Measurements from ENCODE around the gene ATP2A1. TPM values are rescaled to one million over a fixed set of nuclear protein-coding genes. Genes with fewer than 3 reads are reported as not detected.
A peak's percentile ranks its signal among the peaks of the same experiment; 100 is the strongest.
"Not testable (repeated sequence)": the region's sequence is repeated elsewhere in the genome, so short reads cannot be mapped to it uniquely, and the experiment has no call there.

Gene ATP2A1
- total RNA-seq, 1 experiment from 2014 or later: 0.14 TPM

- DNase-seq (ENCODE audit: low spot score): peak; percentile 62
These were observed 32.1 kb downstream of the ATP2A1 start for GRCh38 chr16:28910086-28911031.

- DNase-seq (ENCODE audit: low spot score): no peak
These were observed 34.3 kb downstream of the ATP2A1 start for GRCh38 chr16:28912558-28912957.

DNA sequence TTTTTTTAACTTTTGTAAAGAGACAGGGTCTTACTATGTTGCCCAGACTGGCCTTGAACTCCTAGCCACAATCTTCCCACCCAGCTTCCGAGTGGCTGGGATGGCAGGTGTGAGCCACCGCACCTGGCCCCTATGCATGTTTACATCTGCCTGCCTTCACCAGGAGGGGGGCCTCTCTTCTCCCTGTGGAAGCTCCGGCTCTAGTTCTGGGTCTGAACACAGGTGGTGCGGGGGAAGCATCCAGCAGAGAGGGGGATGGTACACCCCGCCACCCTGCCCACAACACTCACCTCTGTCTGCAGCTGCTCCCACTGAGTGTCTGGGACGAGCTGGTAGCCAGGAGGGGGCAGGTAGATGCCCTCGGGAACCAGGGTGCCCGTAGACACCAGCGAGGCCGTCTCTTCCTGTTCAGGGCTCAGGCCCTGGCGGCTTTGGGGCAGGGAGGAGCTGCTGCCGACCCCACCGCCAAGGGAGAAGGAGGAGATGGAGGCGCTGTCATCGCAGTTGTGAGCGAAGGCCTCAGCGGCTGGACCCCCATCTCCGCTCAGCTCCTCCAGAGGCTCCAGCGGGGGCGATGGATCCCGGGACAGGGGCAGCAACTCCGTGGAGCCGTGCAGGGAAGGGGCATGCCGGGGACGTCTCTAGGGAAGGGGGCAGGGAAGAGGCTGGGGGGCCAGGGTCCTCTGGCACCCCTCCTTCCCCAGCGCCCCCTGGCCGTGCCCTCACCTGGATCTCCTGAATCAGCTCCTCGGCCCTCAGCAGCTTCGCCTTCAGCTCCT, 35.8 kb downstream of the ATP2A1 start:
- no peak for DNase-seq (ENCODE audit: low spot score)

GRCh38 chr16:28915181-28915580, 36.9 kb downstream of the ATP2A1 start:
- DNase-seq (ENCODE audit: low spot score): peak; percentile 73

- DNase-seq (ENCODE audit: low spot score): no peak
These were observed 38.8 kb downstream of the ATP2A1 start for GRCh38 chr16:28917095-28917494.

DNA sequence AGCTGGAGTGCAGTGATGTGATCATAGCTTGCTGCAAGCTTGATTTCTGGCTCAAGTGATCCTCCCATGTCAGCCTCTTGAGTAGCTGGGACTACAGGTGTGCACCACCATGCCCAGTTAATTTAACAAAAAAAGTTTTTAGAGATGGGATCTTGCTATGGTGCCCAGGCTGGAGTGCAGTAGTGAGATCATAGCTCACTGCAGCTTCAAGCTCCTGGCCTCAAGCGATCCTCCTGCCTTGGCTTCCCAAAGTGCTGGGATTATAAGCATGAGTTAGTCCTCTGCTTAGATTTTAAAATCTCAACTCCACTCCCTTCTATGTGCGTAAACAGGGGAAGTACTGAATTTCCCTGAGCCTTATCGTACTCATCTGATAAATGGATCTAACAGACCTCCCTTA, 40.4 kb downstream of the ATP2A1 start:
- DNase-seq (ENCODE audit: low spot score): no peak

DNA sequence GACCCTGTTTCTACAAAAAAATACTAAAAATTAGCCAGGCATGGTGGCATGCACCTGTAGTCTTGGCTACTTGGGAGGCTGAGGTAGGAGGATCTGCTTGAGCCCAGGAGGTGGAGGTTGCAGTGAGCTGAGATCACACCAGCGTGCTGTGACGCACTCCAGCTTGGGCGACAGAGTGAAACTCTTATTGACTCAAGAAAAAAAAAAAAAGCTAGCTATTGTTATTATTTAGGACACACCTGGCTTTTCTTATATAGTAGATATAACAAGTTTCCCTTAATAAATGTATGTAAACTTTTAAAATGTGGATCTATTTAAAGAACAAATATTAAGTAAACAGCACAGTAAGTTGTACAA, 44.9 kb downstream of the ATP2A1 start:
- no peak for DNase-seq (ENCODE audit: low spot score)

DNA sequence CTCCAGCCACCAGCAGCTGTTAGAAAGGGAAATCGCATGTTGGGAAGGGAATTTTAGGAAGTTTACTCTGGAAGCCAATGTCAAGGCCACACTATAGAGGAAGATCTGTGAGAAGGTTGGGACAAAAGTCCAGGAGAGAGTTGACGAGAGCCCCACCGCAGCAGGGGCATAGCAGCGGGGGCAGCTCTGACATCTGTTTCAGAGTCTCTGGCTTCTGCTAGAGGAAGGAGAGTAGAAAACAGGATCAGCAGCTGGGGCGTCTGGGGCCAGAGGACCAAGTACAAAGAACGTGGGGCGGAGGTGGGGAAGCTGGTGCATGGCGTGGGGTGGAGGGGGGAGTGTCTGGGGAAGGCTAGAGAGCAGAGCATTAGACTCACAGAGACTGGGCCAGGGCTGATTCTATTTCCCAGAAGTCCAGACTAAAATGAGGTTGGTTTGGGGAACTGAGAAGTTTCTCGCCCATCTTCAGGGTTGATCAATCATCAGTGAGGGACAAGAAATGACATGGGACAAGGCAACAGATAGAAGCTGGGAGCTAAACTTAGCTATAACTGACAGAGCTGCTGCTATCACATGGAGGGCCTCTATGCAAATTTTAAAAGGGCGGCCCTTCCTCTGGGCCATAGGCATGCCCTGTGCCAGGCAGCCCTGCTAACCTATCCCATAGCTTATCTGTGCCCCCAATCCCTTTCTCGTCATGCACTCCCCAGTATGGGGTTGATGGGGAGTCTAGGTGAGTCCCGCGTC, 45.5 kb downstream of the ATP2A1 start:
- no peak for DNase-seq (ENCODE audit: low spot score)

GRCh38 chr16:28924399-28924761, 46.1 kb downstream of the ATP2A1 start:
- DNase-seq (ENCODE audit: low spot score): no peak

- peak; percentile 81 for DNase-seq (ENCODE audit: low spot score)
These were observed 46.6 kb downstream of the ATP2A1 start, which contains the start of gene RABEP2 for GRCh38 chr16:28924762-28925385. TSS of gene RABEP2 (minus strand) at chr16:28925238. CDS start at chr16:28925163, 75 bp downstream.

DNA sequence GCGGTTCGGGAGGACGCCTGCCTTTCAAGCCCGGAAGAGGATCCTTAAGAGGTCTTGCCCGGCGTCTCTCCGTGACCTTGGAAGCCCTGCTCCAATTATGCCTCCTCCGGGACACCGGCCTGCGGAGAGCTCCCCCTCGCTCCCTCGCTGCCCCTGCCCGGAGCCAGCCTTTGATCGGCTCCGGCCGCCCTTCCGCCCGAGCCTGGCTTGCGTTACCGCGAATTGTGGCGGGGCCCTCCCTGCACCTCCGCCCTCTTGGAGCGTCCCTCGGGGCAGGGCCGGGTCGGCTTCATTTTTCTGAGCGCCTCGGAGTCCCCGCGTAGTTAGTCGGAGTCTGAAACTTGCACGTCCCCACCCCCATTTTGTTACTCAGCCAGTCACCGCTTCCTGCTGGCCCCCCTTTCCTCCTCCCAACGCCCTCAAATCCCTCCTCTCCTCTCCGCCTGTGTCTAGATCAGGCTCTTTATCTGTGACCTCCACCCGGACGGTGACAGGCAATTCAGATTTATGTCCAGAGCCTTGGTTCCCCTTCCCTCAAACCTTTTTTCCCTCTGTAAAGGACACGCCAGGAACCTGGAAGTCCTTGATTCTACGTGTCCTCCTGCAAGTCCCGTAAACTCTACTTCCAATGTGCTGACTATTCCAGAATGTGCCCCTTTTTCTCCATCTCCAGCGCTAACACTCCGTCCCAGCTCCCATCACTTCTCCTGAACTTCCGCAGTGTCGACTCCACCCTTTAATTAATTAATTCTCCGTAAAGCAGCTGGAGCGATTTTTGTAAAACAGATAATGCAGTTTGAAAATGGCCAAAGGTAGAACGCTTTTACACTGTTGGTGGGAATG, 47.3 kb downstream of the ATP2A1 start:
- peak; percentile 84 for DNase-seq (ENCODE audit: low spot score)

- DNase-seq (ENCODE audit: low spot score): not testable (repeated sequence)
These were observed 48.0 kb downstream of the ATP2A1 start for GRCh38 chr16:28926284-28926683.

DNA sequence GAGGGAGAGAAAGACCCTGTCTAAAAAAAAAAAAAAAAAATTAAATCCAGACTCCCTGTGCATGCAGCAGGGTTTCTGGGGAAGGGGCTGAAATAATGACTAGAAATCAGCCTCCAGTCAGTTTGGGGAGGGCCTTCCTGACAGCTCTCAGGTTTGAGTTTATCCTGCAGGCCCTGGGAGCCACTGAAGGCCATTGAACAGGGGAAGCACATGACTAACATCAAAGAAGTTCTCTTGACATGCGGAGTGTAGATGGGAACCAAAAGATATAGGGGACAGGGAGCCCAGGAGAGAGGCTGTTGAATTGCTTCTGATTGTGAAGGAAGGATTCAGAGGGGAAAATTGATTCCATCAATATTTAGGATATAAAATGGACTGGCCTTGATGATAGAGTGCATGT, 49.5 kb downstream of the ATP2A1 start:
- no peak for DNase-seq (ENCODE audit: low spot score)

- DNase-seq (ENCODE audit: low spot score): no peak
These were observed 51.9 kb downstream of the ATP2A1 start for GRCh38 chr16:28930203-28930602.

GRCh38 chr16:28930652-28931051, 52.4 kb downstream of the ATP2A1 start:
- DNase-seq (ENCODE audit: low spot score): no peak

DNA sequence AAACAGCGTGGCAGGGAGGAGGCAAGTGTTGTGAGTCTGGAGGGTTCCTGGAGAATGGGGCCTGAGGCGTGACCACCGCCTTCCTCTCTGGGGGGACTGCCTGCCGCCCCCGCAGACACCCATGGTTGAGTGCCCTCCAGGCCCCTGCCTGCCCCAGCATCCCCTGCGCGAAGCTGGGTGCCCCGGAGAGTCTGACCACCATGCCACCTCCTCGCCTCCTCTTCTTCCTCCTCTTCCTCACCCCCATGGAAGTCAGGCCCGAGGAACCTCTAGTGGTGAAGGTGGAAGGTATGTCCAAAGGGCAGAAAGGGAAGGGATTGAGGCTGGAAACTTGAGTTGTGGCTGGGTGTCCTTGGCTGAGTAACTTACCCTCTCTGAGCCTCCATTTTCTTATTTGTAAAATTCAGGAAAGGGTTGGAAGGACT, 53.5 kb downstream of the ATP2A1 start, which contains the start of gene CD19:
Gene CD19 (plus strand): TSS at position 171 of the 425 bp plus-strand sequence. CDS start 30 bp downstream, at position 201.
- no peak for DNase-seq (ENCODE audit: low spot score)

- no peak for DNase-seq (ENCODE audit: low spot score)
These were observed 54.3 kb downstream of the ATP2A1 start for GRCh38 chr16:28932339-28933141.

DNA sequence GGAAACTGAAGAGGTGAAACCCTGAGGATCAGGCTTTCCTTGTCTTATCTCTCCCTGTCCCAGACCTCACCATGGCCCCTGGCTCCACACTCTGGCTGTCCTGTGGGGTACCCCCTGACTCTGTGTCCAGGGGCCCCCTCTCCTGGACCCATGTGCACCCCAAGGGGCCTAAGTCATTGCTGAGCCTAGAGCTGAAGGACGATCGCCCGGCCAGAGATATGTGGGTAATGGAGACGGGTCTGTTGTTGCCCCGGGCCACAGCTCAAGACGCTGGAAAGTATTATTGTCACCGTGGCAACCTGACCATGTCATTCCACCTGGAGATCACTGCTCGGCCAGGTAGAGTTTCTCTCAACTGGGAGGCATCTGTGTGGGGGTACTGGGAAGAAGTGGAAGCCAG, 54.9 kb downstream of the ATP2A1 start:
- no peak for DNase-seq (ENCODE audit: low spot score)

- DNase-seq (ENCODE audit: low spot score): peak; percentile 19
These were observed 57.1 kb downstream of the ATP2A1 start for GRCh38 chr16:28935346-28935745.

Data from A172 (cell line).